Astrocyte of the cerebellum (primary cell): ENCODE measurements around the gene POR.

ENCODE experiments used
- DNase-seq: peaks from one replicate; pipeline ENCODE4 v3.0.0-alpha.2; 2011; ENCODE audit warnings: low read depth
- H3K4me3 ChIP-seq: 2 replicates; pipeline ENCODE4 v1.5.1; 2011; ENCODE audit warnings: mild to moderate bottlenecking, low read depth, low read length, moderate library complexity
- CTCF ChIP-seq: IDR thresholded peaks from 2 replicates; pipeline ENCODE4 v1.5.1; 2012; ENCODE audit warnings: low read length, low read depth, moderate library complexity, mild to moderate bottlenecking; ENCODE audit errors: missing control alignments
- in situ Hi-C: cut with HindIII; loops from 2 replicates; pipeline ENCODE4 v1.10.0; 2017; ENCODE audit warnings: low sequenced_read_pairs

Gene POR

GRCh38 chr7:75944507-75944906, 29.6 kb downstream of the POR start:
- in situ Hi-C loops: no loop called here
- no peak for TF ChIP-seq CTCF
- no peak for DNase-seq
- no peak overlapping the region for H3K4me3 ChIP-seq

GRCh38 chr7:75945297-75946168, 30.6 kb downstream of the POR start:
- no peak for TF ChIP-seq CTCF
- no peak overlapping the region for H3K4me3 ChIP-seq
- no peak for DNase-seq
- in situ Hi-C loops: no loop called here

GRCh38 chr7:75946207-75946855, 31.4 kb downstream of the POR start:
- H3K4me3 ChIP-seq: no peak overlapping the region
- no peak for DNase-seq
- TF ChIP-seq CTCF: no peak
- in situ Hi-C loops: no loop called here

- no peak overlapping the region for H3K4me3 ChIP-seq
- in situ Hi-C loops: no loop called here
- TF ChIP-seq CTCF: no peak
- no peak for DNase-seq
These were observed 33.2 kb downstream of the POR start for GRCh38 chr7:75948179-75948578.

- no peak overlapping the region for H3K4me3 ChIP-seq
- in situ Hi-C loops: no loop called here
- no peak for DNase-seq
- no peak for TF ChIP-seq CTCF
These were observed 35.2 kb downstream of the POR start for GRCh38 chr7:75950111-75950681.

GRCh38 chr7:75951506-75951905, 36.6 kb downstream of the POR start:
- DNase-seq: no peak
- no peak overlapping the region for H3K4me3 ChIP-seq
- no peak for TF ChIP-seq CTCF
- in situ Hi-C loops: no loop called here
